MM.1S (cell line): Measurements from ENCODE around the gene WFDC1.

Experiments used
- DNase-seq: peaks from one replicate; pipeline ENCODE4 v3.0.0-alpha.2; 2015
- H2AFZ ChIP-seq: fragments of 300-600 bp; sonication (generic); 2 replicates; pipeline ENCODE4 v1.6.0; 2016; ENCODE audit warnings: antibody characterized with exemption, low read length
- H3F3A ChIP-seq: fragments of 300-600 bp; sonication (generic); 2 replicates; pipeline ENCODE4 v1.6.1; 2016; ENCODE audit warnings: mild to moderate bottlenecking, antibody characterized with exemption, low read length, moderate library complexity, mixed read lengths; ENCODE audit not compliant: insufficient read depth
- H3K27ac ChIP-seq: fragments of 300-600 bp; sonication (generic); 2 replicates; pipeline ENCODE4 v1.5.1; 2016; ENCODE audit warnings: mild to moderate bottlenecking, low read length
- H3K27me3 ChIP-seq: fragments of 300-600 bp; sonication (generic); replicated peaks from 2 replicates; pipeline ENCODE4 v1.6.0; 2016; ENCODE audit warnings: low read length; ENCODE audit not compliant: insufficient read depth
- H3K36me3 ChIP-seq: fragments of 300-600 bp; sonication (generic); replicated peaks from 2 replicates; pipeline ENCODE4 v1.6.1; 2016; ENCODE audit warnings: mild to moderate bottlenecking, low read length, mixed read lengths; ENCODE audit not compliant: insufficient read depth
- H3K4me1 ChIP-seq: fragments of 300-600 bp; sonication (generic); 2 replicates; pipeline ENCODE4 v1.6.1; 2016; ENCODE audit warnings: low read length, mixed read lengths
- H3K4me2 ChIP-seq: fragments of 300-600 bp; sonication (generic); 2 replicates; pipeline ENCODE4 v1.6.0; 2016; ENCODE audit warnings: low read depth, low read length
- H3K4me3 ChIP-seq: fragments of 300-600 bp; sonication (generic); 2 replicates; pipeline ENCODE4 v1.5.1; 2016; ENCODE audit warnings: low read length, mixed read lengths
- H3K79me2 ChIP-seq: fragments of 300-600 bp; sonication (generic); 2 replicates; pipeline ENCODE4 v1.6.1; 2016; ENCODE audit warnings: mixed run types, low read length, mixed read lengths
- H3K9ac ChIP-seq: fragments of 300-600 bp; sonication (generic); 2 replicates; pipeline ENCODE4 v1.6.1; 2016; ENCODE audit warnings: low read length, mixed read lengths
- H3K9me2 ChIP-seq: fragments of 300-600 bp; sonication (generic); replicated peaks from 2 replicates; pipeline ENCODE4 v1.6.1; 2016; ENCODE audit warnings: mild to moderate bottlenecking, low read length, mixed read lengths; ENCODE audit not compliant: insufficient read depth
- H3K9me3 ChIP-seq: fragments of 300-600 bp; sonication (generic); replicated peaks from 2 replicates; pipeline ENCODE4 v1.6.1; 2016; ENCODE audit warnings: mild to moderate bottlenecking, low read length, mixed read lengths; ENCODE audit not compliant: insufficient read depth
- H4K20me1 ChIP-seq: fragments of 300-600 bp; sonication (generic); 2 replicates; pipeline ENCODE4 v1.6.1; 2016; ENCODE audit warnings: mild to moderate bottlenecking, low read length, moderate library complexity, mixed read lengths; ENCODE audit not compliant: insufficient read depth
- CTCF ChIP-seq: fragments of 300-600 bp; sonication (generic); IDR thresholded peaks from 2 replicates; pipeline ENCODE4 v1.5.1; 2016; ENCODE audit warnings: antibody characterized with exemption, low read length, mixed read lengths
- EZH2 ChIP-seq: fragments of 300-600 bp; sonication (generic); optimal IDR thresholded peaks from 2 replicates; pipeline ENCODE3; 2017; ENCODE audit warnings: low read depth, mild to moderate bottlenecking, antibody characterized with exemption, low read length, mixed read lengths
- EZH2phosphoT487 ChIP-seq: fragments of 300-600 bp; sonication (generic); IDR thresholded peaks from 2 replicates; pipeline ENCODE4 v1.6.1; 2018; ENCODE audit warnings: antibody characterized with exemption, low read length

WFDC1 gene

GRCh38 chr16:84281074-84281473 is 13.6 kb upstream of the WFDC1 start:
- no peak overlapping the region for H3K27ac ChIP-seq
- H3K4me3 ChIP-seq: no peak overlapping the region
- no peaks in the 10 kb centered on the region for H3F3A ChIP-seq
- H3K4me1 ChIP-seq: no peaks in the 10 kb centered on the region
- no peak overlapping the region for H3K9ac ChIP-seq
- no peak for DNase-seq
- H3K4me2 ChIP-seq: no peak overlapping the region
- H3K9me3 ChIP-seq: no peaks in the 10 kb centered on the region
- H3K79me2 ChIP-seq: no peaks in the 10 kb centered on the region
- no peak overlapping the region for H2AFZ ChIP-seq
- no peaks in the 10 kb centered on the region for H3K9me2 ChIP-seq
- H3K36me3 ChIP-seq: no peaks in the 10 kb centered on the region
- peaks cover 60% of the 10 kb centered on the region for H3K27me3 ChIP-seq
- TF ChIP-seq EZH2phosphoT487 (no peak), EZH2 (no peak), CTCF (no peak)
- H4K20me1 ChIP-seq: no peaks in the 10 kb centered on the region

GRCh38 chr16:84282533-84282932 is 12.1 kb upstream of the WFDC1 start:
- Histone ChIP-seq H3F3A (no peaks in the 10 kb centered on the region), H2AFZ (no peak overlapping the region), H3K9me2 (no peaks in the 10 kb centered on the region), H3K79me2 (no peaks in the 10 kb centered on the region), H4K20me1 (no peaks in the 10 kb centered on the region), H3K4me1 (no peaks in the 10 kb centered on the region), H3K4me2 (no peak overlapping the region), H3K4me3 (no peak overlapping the region), H3K27me3 (peaks cover 72% of the 10 kb centered on the region), H3K36me3 (no peaks in the 10 kb centered on the region), H3K9me3 (no peaks in the 10 kb centered on the region), H3K9ac (no peak overlapping the region), H3K27ac (no peak overlapping the region)
- DNase-seq: no peak
- TF ChIP-seq EZH2 (no peak), EZH2phosphoT487 (no peak), CTCF (no peak)

- peaks cover 73% of the 10 kb centered on the region for H3K27me3 ChIP-seq
- no peaks in the 10 kb centered on the region for H3F3A ChIP-seq
- H3K4me2 ChIP-seq: no peak overlapping the region
- no peak for DNase-seq
- no peak overlapping the region for H2AFZ ChIP-seq
- H3K9ac ChIP-seq: no peak overlapping the region
- no peaks in the 10 kb centered on the region for H3K9me2 ChIP-seq
- no peaks in the 10 kb centered on the region for H3K79me2 ChIP-seq
- no peak overlapping the region for H3K4me3 ChIP-seq
- no peaks in the 10 kb centered on the region for H3K9me3 ChIP-seq
- no peaks in the 10 kb centered on the region for H4K20me1 ChIP-seq
- no peak for TF ChIP-seq CTCF
- TF ChIP-seq EZH2phosphoT487: no peak
- TF ChIP-seq EZH2: no peak
- H3K4me1 ChIP-seq: no peaks in the 10 kb centered on the region
- H3K36me3 ChIP-seq: no peaks in the 10 kb centered on the region
- no peak overlapping the region for H3K27ac ChIP-seq
Observed at GRCh38 chr16:84283314-84284153, 11.1 kb upstream of the WFDC1 start.
